PC-3 (cell line): ENCODE results near the gene SNF8.

Source experiments
- EZH2 ChIP-seq: fragments of 300-600 bp; sonication (generic); IDR thresholded peaks from one replicate; pipeline ENCODE4 v1.6.1; 2017; ENCODE audit warnings: antibody characterized with exemption, mild to moderate bottlenecking, low read length; ENCODE audit not compliant: unreplicated experiment
- TF ChIP-seq, protein P1 (sequence below): fragments of 300-600 bp; sonication (generic); conservative IDR thresholded peaks from 2 replicates; pipeline ENCODE4 v1.5.1; 2017; ENCODE audit warnings: antibody characterized with exemption, low read depth, mild to moderate bottlenecking, low read length

DNA sequence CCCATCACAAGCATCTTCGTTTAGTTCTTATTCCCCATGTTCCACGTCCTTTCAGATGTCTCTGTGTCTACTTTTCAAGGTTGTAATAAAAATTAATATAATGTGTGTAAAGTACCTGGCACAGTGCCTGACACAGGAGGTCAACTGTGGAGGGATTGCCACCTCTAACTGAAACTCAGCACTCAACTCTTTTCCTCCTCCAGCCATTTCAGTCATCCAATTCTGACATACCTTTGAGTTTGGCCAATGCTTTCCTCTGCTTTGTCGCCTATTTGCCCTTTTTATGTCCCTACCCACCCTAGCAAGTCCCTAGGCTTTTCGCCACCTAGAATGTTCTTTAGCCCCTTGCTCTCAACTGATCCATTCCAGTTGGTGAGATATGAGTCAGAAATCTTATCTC is 34.9 kb downstream of the SNF8 start:
- TF ChIP-seq, protein P1, sequence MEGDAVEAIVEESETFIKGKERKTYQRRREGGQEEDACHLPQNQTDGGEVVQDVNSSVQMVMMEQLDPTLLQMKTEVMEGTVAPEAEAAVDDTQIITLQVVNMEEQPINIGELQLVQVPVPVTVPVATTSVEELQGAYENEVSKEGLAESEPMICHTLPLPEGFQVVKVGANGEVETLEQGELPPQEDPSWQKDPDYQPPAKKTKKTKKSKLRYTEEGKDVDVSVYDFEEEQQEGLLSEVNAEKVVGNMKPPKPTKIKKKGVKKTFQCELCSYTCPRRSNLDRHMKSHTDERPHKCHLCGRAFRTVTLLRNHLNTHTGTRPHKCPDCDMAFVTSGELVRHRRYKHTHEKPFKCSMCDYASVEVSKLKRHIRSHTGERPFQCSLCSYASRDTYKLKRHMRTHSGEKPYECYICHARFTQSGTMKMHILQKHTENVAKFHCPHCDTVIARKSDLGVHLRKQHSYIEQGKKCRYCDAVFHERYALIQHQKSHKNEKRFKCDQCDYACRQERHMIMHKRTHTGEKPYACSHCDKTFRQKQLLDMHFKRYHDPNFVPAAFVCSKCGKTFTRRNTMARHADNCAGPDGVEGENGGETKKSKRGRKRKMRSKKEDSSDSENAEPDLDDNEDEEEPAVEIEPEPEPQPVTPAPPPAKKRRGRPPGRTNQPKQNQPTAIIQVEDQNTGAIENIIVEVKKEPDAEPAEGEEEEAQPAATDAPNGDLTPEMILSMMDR, result no peak
- TF ChIP-seq EZH2, result no peak
